Upper lobe of left lung (tissue), 6 donors: Measurements from ENCODE around the gene ACER1. TPM values are rescaled to one million over a fixed set of nuclear protein-coding genes. Genes with fewer than 3 reads are reported as not detected.

Experiments used
- ATAC-seq, 2 donors: fragments of 200-7000 bp; cut with Tn5 transposase; one replicate each; pipeline ENCODE4 v1.9.1; 2022; ENCODE audit warnings: mild to moderate bottlenecking in 2 of 2, moderate library complexity in 2 of 2; ENCODE audit not compliant: low FRiP score in 2 of 2
- DNase-seq, 2 donors: peaks; one replicate each; pipeline ENCODE4 v3.0.0-alpha.2; 2019 to 2020
- H3K27ac ChIP-seq, 4 donors: fragments of 200-600 bp; sonication (generic); one replicate each; pipeline ENCODE4 v1.5.1; 2016 to 2019
- H3K27me3 ChIP-seq, 4 donors: fragments of 200-600 bp; sonication (generic); one replicate each; pipeline ENCODE4 v1.5.1; 2017 to 2019
- H3K36me3 ChIP-seq, 4 donors: fragments of 200-600 bp; sonication (generic); one replicate each; pipeline ENCODE4 v1.5.1; 2016 to 2019
- H3K4me1 ChIP-seq, 4 donors: fragments of 200-600 bp; sonication (generic); one replicate each; pipeline ENCODE4 v1.5.1; 2018 to 2019
- H3K4me3 ChIP-seq, 4 donors: fragments of 200-600 bp; sonication (generic); one replicate each; pipeline ENCODE4 v1.5.1; 2017 to 2019; ENCODE audit warnings: mild to moderate bottlenecking in 2 of 4, moderate library complexity in 1 of 4
- H3K9me3 ChIP-seq, 4 donors: fragments of 200-600 bp; sonication (generic); one replicate each; pipeline ENCODE4 v1.5.1; 2018 to 2019
- CTCF ChIP-seq, 6 experiments: fragments of 450-650 bp in 4 of 6; fragments of 200-600 bp in 2 of 6; sonication (generic) in 2 of 6; IDR thresholded peaks; one replicate each; pipeline ENCODE4 v1.5.1; 2016 to 2019; ENCODE audit warnings: antibody characterized with exemption in 6 of 6
- EP300 ChIP-seq, 4 donors: sonication (generic); formaldehyde crosslinking; IDR thresholded peaks; one replicate each; pipeline ENCODE4 v1.5.1; 2017; ENCODE audit warnings: antibody characterized with exemption in 4 of 4, control low read depth in 2 of 4
- POLR2A ChIP-seq, 4 donors: fragments of 450-650 bp; IDR thresholded peaks; one replicate each; pipeline ENCODE4 v1.5.1; 2016 to 2017; ENCODE audit warnings: antibody characterized with exemption in 4 of 4, mild to moderate bottlenecking in 2 of 4
- POLR2AphosphoS5 ChIP-seq, 2 donors: sonication (generic); formaldehyde crosslinking; IDR thresholded peaks; one replicate each; pipeline ENCODE4 v1.5.1; 2017; ENCODE audit warnings: antibody characterized with exemption in 2 of 2
- WGBS, 2 donors: methylation state at CpG; one replicate each; pipeline ENCODE4 v1.1.5; 2017 to 2018; 5-methylcytosine and 5-hydroxymethylcytosine counted together
- total RNA-seq, 6 donors: library from RNA; depleted of rRNA in 4 of 6; stranded (reverse); fragments of >200 nt in 4 of 6; gene quantifications; one replicate each; pipeline versions ENCODE4 v1.1.0 to v1.2.1, GENCODE V29; 2016 to 2021
- donor health status: DM: no; HTN: no; CAD: no; lungs with moderate emphysema.
- donor health status: DM: no; HTN: yes; CAD: no; lungs with severe emphysema.

ACER1 gene
- total RNA-seq, 6 donors from 2014 or later = not detected

DNA sequence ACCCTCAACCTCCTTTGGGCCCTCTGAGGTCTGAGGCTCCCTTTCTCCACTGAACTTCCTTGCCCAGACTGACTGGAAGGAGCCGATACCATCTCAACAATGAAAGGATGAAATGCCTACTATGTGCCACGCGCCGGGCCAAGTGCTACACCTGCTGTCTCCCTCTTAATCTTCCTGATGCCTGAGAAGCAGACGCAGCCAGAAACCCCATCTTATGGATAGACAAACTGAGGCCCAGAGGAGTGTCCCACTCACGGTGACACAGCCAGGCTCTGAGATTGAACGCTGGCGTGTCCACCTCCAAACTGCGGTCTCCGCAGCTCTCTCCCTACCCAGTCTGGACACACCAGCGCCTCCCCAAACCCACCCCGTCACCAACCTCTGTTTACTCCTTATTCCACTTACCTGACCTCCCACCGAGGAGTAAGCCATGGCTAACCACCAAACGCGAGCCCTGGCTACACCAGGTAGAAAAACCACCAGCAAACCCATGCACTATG is 74.5 kb downstream of the ACER1 start:
- ATAC-seq (no peak), DNase-seq (no peak)
- no peak for TF ChIP-seq POLR2AphosphoS5 (IDR thresholded peaks at IDR 0.05)
- TF ChIP-seq EP300 (IDR thresholded peaks at IDR 0.05) = no peak
- no peak for TF ChIP-seq POLR2A (IDR thresholded peaks at IDR 0.05)
- TF ChIP-seq CTCF (IDR thresholded peaks at IDR 0.05) = no peak
- H3K9me3 ChIP-seq = no peaks in the 10 kb centered on the region
- no peaks in the 10 kb centered on the region for H3K27me3 ChIP-seq
- peak overlapping the region in 2 of 4 donors; percentile 1 to 46 for H3K27ac ChIP-seq
- peaks cover 26 to 47% (median 31%) of the 10 kb centered on the region in 4 donors for H3K4me1 ChIP-seq
- H3K4me3 ChIP-seq = no peak overlapping the region
- peaks cover 3 to 42% (median 27%) of the 10 kb centered on the region in 4 donors for H3K36me3 ChIP-seq
- 94 to 97% methylated on average over 15 of the region's 15 CpGs for WGBS, 2 donors

Other genes with a start within 250 kb of the ACER1 start
- 100 to 1,000 TPM in 1 of 6 donors, 10 to 100 TPM in 5; 14.3 to 111 (median 28.6) TPM for gene RFX2, start 223.1 kb downstream of the ACER1 start, total RNA-seq
- gene ACSBG2, start 197.9 kb downstream of the ACER1 start, total RNA-seq = not detected
- gene MLLT1, start 53.6 kb downstream of the ACER1 start, total RNA-seq = 10 to 100 TPM; 22.1 to 98.9 (median 49.3) TPM
- 10 to 100 TPM; 46.1 to 93.2 (median 66.2) TPM for gene CLPP, start 27.9 kb upstream of the ACER1 start, total RNA-seq
- gene ALKBH7, start 39.2 kb upstream of the ACER1 start, total RNA-seq = 100 to 1,000 TPM in 1 of 6 donors, 10 to 100 TPM in 5; 58.5 to 105 (median 77.0) TPM
- gene PSPN, start 42.3 kb upstream of the ACER1 start, total RNA-seq = 1 to 10 TPM in 5 of 6 donors, under 1 TPM in 1; 1.00 to 2.6 (median 1.5) TPM
- 10 to 100 TPM; 40.3 to 76.6 (median 51.0) TPM for gene GTF2F1, start 59.6 kb upstream of the ACER1 start, total RNA-seq
- gene KHSRP, start 91.2 kb upstream of the ACER1 start, total RNA-seq = 100 to 1,000 TPM; 115 to 198 (median 133) TPM
- under 1 TPM in 2 of 6 donors, not detected in 4; 0.24 to 0.49 TPM for gene SLC25A41, start 100.2 kb upstream of the ACER1 start, total RNA-seq
- 100 to 1,000 TPM in 1 of 6 donors, 10 to 100 TPM in 5; 29.3 to 133 (median 64.5) TPM for gene SLC25A23, start 126.2 kb upstream of the ACER1 start, total RNA-seq
- 100 to 1,000 TPM in 1 of 6 donors, 10 to 100 TPM in 5; 51.1 to 120 (median 74.1) TPM for gene CRB3, start 130.7 kb upstream of the ACER1 start, total RNA-seq
- 10 to 100 TPM in 5 of 6 donors, 1 to 10 TPM in 1; 5.8 to 31.4 (median 12.6) TPM for gene DENND1C, start 148.2 kb upstream of the ACER1 start, total RNA-seq
- gene TUBB4A, start 168.7 kb upstream of the ACER1 start, total RNA-seq = 1 to 10 TPM in 2 of 6 donors, under 1 TPM in 3, not detected in 1; 0.54 to 1.5 (median 0.76) TPM
- 10 to 100 TPM in 2 of 6 donors, 1 to 10 TPM in 4; 6.3 to 11.6 (median 8.4) TPM for gene TNFSF9, start 197.4 kb upstream of the ACER1 start, total RNA-seq